Testis (tissue), 3 donors: Measurements from ENCODE around the gene HMCES. TPM values are rescaled to one million over a fixed set of nuclear protein-coding genes. Genes with fewer than 3 reads are reported as not detected.

Source experiments
- DNase-seq: peaks from one replicate; pipeline ENCODE4 v3.0.0-alpha.2; 2019
- H3K27ac ChIP-seq, 2 donors: fragments of 200-600 bp; sonication (generic); one replicate each; pipeline ENCODE4 v1.5.1; 2019
- H3K27me3 ChIP-seq: fragments of 200-600 bp; sonication (generic); one replicate; pipeline ENCODE4 v1.5.1; 2019
- H3K36me3 ChIP-seq: fragments of 200-600 bp; sonication (generic); one replicate; pipeline ENCODE4 v1.5.1; 2017; ENCODE audit warnings: low read depth; ENCODE audit errors: missing control alignments
- H3K4me1 ChIP-seq: fragments of 200-600 bp; sonication (generic); one replicate; pipeline ENCODE4 v1.5.1; 2019
- H3K4me3 ChIP-seq, 2 donors: fragments of 200-600 bp; sonication (generic); one replicate each; pipeline ENCODE4 v1.5.1; 2017 to 2019
- H3K9me3 ChIP-seq: fragments of 200-600 bp; sonication (generic); one replicate; pipeline ENCODE4 v1.5.1; 2017
- CTCF ChIP-seq, 3 experiments: fragments of 450-650 bp in 2 of 3; fragments of 200-600 bp in 1 of 3; sonication (generic) in 1 of 3; IDR thresholded peaks; one replicate each; pipeline ENCODE4 v1.5.1; 2016 to 2019; ENCODE audit warnings: antibody characterized with exemption in 3 of 3, mild to moderate bottlenecking in 2 of 3, moderate library complexity in 1 of 3
- POLR2A ChIP-seq: fragments of 450-650 bp; IDR thresholded peaks from one replicate; pipeline ENCODE4 v1.6.1; 2017; ENCODE audit warnings: antibody characterized with exemption, mild to moderate bottlenecking, moderate library complexity
- WGBS, 2 donors: methylation state at CpG; one replicate each; pipeline ENCODE4 v1.1.5; 2018; 5-methylcytosine and 5-hydroxymethylcytosine counted together
- intact Hi-C: fragments of 100-400 bp; cut with DNase I; formaldehyde crosslinking; loops from one replicate; pipeline ENCODE4 v1.15.1; 2023; ENCODE audit warnings: low total_unique reads
- polyA plus RNA-seq: library from polyadenylated mRNA; stranded (reverse); fragments of 350-450 nt; fragmentation: Illumina TruSeq; extraction: RNeasy Lipid Tissue Mini Kit (QIAGEN cat#74804); gene quantifications from one replicate; pipeline ENCODE4 v1.2.3, GENCODE V29; 2014; ENCODE audit warnings: low read depth, low replicate concordance; ENCODE audit not compliant: insufficient read depth
- total RNA-seq, 2 donors: library from RNA; depleted of rRNA; stranded (reverse); fragments of >200 nt; gene quantifications; one replicate each; pipeline ENCODE4 v1.2.3, GENCODE V29; 2016

HMCES gene
- total and polyA plus RNA-seq, 3 donors from 2014 or later = 37.8 to 81.5 (median 41.6) TPM

GRCh38 chr3:129312021-129312639, 33.5 kb downstream of the HMCES start:
- Histone ChIP-seq H3K4me1 (peaks cover 18% of the 10 kb centered on the region), H3K4me3 (no peak overlapping the region), H3K27ac (no peak overlapping the region), H3K9me3 (no peaks in the 10 kb centered on the region), H3K27me3 (no peaks in the 10 kb centered on the region), H3K36me3 (no peaks in the 10 kb centered on the region)
- WGBS, 2 donors = 90 to 93% methylated on average over 2 of the region's 2 CpGs
- TF ChIP-seq POLR2A (no peak), CTCF (IDR thresholded peaks at IDR 0.05) (no peak)
- no peak for DNase-seq
- intact Hi-C loops = no loop called here

- H3K27me3 ChIP-seq = no peaks in the 10 kb centered on the region
- H3K4me3 ChIP-seq = no peak overlapping the region
- H3K9me3 ChIP-seq = no peaks in the 10 kb centered on the region
- no peak for TF ChIP-seq POLR2A
- no peak for TF ChIP-seq CTCF (IDR thresholded peaks at IDR 0.05)
- no peak overlapping the region for H3K27ac ChIP-seq
- intact Hi-C loops = no loop called here
- H3K36me3 ChIP-seq = no peaks in the 10 kb centered on the region
- H3K4me1 ChIP-seq = peaks cover 21% of the 10 kb centered on the region
- DNase-seq = no peak
Observed at GRCh38 chr3:129312671-129313414, 34.2 kb downstream of the HMCES start.

GRCh38 chr3:129313415-129313664, 34.7 kb downstream of the HMCES start:
- Histone ChIP-seq H3K27me3 (no peaks in the 10 kb centered on the region), H3K4me1 (peaks cover 21% of the 10 kb centered on the region), H3K27ac (no peak overlapping the region), H3K4me3 (no peak overlapping the region), H3K9me3 (no peaks in the 10 kb centered on the region), H3K36me3 (no peaks in the 10 kb centered on the region)
- intact Hi-C loops = no loop called here
- no peak for TF ChIP-seq POLR2A
- TF ChIP-seq CTCF (IDR thresholded peaks at IDR 0.05) = no peak
- DNase-seq = no peak

- WGBS, 2 donors = 30 to 37% methylated on average over 7 of the region's 7 CpGs
- Histone ChIP-seq H3K4me3 (peak overlapping the region in 1 of 2 donors; percentile 93), H3K36me3 (no peaks in the 10 kb centered on the region), H3K27me3 (no peaks in the 10 kb centered on the region), H3K9me3 (no peaks in the 10 kb centered on the region), H3K27ac (peak overlapping the region; percentile 89 to 91), H3K4me1 (peaks cover 21% of the 10 kb centered on the region)
- no peak for TF ChIP-seq CTCF (IDR thresholded peaks at IDR 0.05)
- no peak for TF ChIP-seq POLR2A
- intact Hi-C loops = no loop called here
- DNase-seq = no peak
Observed at GRCh38 chr3:129313665-129314385, 35.2 kb downstream of the HMCES start.
